Chondrocyte (in vitro differentiated cells): ENCODE measurements around the gene TNIK. TPM values are rescaled to one million over a fixed set of nuclear protein-coding genes. Genes with fewer than 3 reads are reported as not detected.

Experiments
- DNase-seq: peaks from one replicate; pipeline ENCODE4 v3.0.0; 2021; ENCODE audit warnings: mixed read lengths, low spot score
- H3K27ac Mint-ChIP-seq: one replicate; pipeline ENCODE4 v1.8.0; 2021; ENCODE audit warnings: mild to moderate bottlenecking, moderate library complexity, mixed read lengths; ENCODE audit not compliant: unreplicated experiment
- H3K27me3 Mint-ChIP-seq: 2 replicates; pipeline ENCODE4 v1.8.0; 2021; ENCODE audit warnings: low read depth, mixed read lengths
- H3K36me3 Mint-ChIP-seq: 2 replicates; pipeline ENCODE4 v1.8.0; 2021; ENCODE audit warnings: low read depth, mixed read lengths
- H3K4me1 Mint-ChIP-seq: 2 replicates; pipeline ENCODE4 v1.8.0; 2021; ENCODE audit warnings: low read depth, mild to moderate bottlenecking, mixed read lengths
- H3K4me3 Mint-ChIP-seq: one replicate; pipeline ENCODE4 v1.8.0; 2021; ENCODE audit warnings: mild to moderate bottlenecking, moderate library complexity, mixed read lengths; ENCODE audit not compliant: unreplicated experiment
- H3K9me3 Mint-ChIP-seq: 2 replicates; pipeline ENCODE4 v1.8.0; 2021; ENCODE audit warnings: low read depth, mixed read lengths
- CTCF ChIP-seq: fragments of 200-600 bp; sonication (generic); IDR thresholded peaks from 2 replicates; pipeline ENCODE4 v1.5.0; 2021; ENCODE audit warnings: antibody characterized with exemption, mild to moderate bottlenecking, moderate library complexity
- total RNA-seq: library from RNA; stranded (reverse); gene quantifications from 3 replicates; pipeline ENCODE4 v1.2.1, GENCODE V29; 2021

The TNIK gene
- total RNA-seq, 1 donor from 2014 or later: 17.5 TPM

- Mint-ChIP-seq H3K4me1 (peaks cover 38% of the 10 kb centered on the region), H3K27me3 (no peaks in the 10 kb centered on the region), H3K36me3 (no peaks in the 10 kb centered on the region), H3K27ac (peak overlapping the region; percentile 45), H3K9me3 (no peaks in the 10 kb centered on the region), H3K4me3 (peak overlapping the region; percentile 96)
- no peak for TF ChIP-seq CTCF
- no peak for DNase-seq
Observed at GRCh38 chr3:171458864-171459136, 1.4 kb downstream of the TNIK start.

- Mint-ChIP-seq H3K4me1 (peaks cover 38% of the 10 kb centered on the region), H3K27me3 (no peaks in the 10 kb centered on the region), H3K9me3 (no peaks in the 10 kb centered on the region), H3K4me3 (peak overlapping the region; percentile 96), H3K27ac (peak overlapping the region; percentile 45), H3K36me3 (no peaks in the 10 kb centered on the region)
- no peak for TF ChIP-seq CTCF
- no peak for DNase-seq
Observed at GRCh38 chr3:171458071-171458863, 1.9 kb downstream of the TNIK start.

GRCh38 chr3:171457607-171458061, 2.6 kb downstream of the TNIK start:
- Mint-ChIP-seq H3K36me3 (no peaks in the 10 kb centered on the region), H3K27me3 (no peaks in the 10 kb centered on the region), H3K4me3 (peak overlapping the region; percentile 96), H3K4me1 (peaks cover 38% of the 10 kb centered on the region), H3K27ac (peak overlapping the region; percentile 9), H3K9me3 (no peaks in the 10 kb centered on the region)
- TF ChIP-seq CTCF: no peak
- DNase-seq: no peak

- H3K27ac Mint-ChIP-seq: no peak overlapping the region
- no peak for TF ChIP-seq CTCF
- peaks cover 35% of the 10 kb centered on the region for H3K4me1 Mint-ChIP-seq
- no peaks in the 10 kb centered on the region for H3K9me3 Mint-ChIP-seq
- H3K27me3 Mint-ChIP-seq: no peaks in the 10 kb centered on the region
- no peak for DNase-seq
- no peaks in the 10 kb centered on the region for H3K36me3 Mint-ChIP-seq
- H3K4me3 Mint-ChIP-seq: peak overlapping the region; percentile 96
Observed at GRCh38 chr3:171456765-171457606, 3.2 kb downstream of the TNIK start.
